HG03103 (cell line): ENCODE data around the gene IL17B.

Experiments
- ATAC-seq: cut with Tn5 transposase; IDR thresholded peaks from one replicate; pipeline ENCODE4 v1.9.1; 2021; ENCODE audit warnings: low read depth; ENCODE audit not compliant: unreplicated experiment

IL17B gene

DNA sequence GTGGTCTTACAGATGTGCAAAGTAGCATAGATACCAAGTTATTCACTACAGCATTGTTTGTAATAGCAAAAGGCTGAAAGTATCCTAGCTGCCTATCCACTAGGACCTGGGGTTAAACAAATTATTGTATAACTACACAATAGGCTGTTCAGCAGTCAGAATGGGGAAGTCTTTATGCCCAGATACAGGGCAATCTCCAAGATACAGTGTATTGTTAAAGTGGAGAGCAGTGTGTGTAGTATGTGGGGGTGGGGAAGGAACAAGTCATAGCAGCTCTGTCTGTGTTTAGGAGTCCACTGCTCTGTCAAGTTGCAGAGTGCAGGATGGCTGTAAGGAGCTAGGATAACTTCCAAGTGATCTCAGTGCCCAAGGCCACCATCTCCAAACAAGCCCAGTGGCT is 15.7 kb downstream of the IL17B start:
- no peak for ATAC-seq

DNA sequence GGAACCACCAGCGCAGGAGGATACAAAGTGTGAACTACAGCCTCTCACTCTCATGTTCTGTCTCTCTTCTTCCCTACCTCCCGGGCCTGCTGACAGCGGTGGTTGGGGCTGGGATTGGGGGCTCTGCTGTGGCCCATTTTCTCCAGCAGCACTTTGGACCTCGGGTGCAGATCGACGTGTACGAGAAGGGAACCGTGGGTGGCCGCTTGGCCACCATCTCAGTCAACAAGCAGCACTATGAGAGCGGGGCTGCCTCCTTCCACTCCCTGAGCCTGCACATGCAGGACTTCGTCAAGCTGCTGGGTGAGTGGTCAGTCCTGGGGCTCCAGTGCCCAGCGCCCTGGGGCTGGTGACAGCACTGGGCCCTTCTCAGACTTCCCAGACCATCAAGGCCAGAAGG is 16.6 kb downstream of the IL17B start:
- no peak for ATAC-seq

DNA sequence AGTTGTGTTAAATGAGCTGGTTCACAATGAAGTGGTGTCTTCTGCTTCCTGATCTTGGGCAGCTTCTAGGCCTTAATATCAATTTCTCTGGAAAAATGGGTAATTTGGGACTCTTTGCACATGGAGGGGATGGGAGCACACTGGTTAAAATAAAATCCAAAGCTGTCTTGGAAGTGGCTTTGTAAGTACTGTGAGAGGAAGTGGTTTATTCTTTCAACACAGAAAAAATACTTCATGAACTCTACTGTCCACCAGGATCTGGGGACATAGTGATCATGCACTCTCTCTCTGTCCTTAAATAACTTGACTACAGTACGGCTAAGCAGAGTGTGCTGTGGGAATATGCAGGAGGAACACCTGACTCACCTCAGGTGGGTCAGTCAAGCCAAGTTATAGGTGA is 18.8 kb downstream of the IL17B start:
- ATAC-seq: no peak

DNA sequence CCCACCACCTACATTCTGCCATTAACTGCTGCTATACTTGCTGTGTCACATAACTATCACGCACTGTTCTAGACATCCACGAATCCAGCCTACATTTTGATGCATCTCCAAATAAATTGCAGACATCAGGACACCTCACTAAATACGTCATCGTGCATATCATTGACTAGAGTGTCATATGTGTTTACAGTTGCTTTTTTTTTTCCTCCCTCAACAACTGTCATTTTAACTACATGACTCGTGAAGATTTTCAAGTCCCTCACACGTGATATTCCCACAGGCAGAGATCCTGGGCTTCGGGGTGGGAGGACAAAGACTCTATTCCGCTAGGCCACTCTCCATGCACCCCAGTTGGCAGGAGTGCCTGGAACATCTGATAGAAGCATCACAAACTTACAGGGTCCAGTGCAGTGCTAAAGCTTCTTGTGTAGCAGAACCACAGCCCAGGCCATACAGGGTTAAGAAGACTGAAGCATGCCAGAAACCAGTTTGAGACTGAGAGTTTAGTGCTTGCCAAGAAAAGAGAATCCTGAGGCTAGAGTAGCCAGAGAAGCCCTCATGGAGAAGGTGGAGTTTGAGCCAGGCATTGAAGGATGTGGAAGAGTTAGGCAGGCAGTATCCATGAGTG is 20.1 kb downstream of the IL17B start:
- no peak for ATAC-seq

DNA sequence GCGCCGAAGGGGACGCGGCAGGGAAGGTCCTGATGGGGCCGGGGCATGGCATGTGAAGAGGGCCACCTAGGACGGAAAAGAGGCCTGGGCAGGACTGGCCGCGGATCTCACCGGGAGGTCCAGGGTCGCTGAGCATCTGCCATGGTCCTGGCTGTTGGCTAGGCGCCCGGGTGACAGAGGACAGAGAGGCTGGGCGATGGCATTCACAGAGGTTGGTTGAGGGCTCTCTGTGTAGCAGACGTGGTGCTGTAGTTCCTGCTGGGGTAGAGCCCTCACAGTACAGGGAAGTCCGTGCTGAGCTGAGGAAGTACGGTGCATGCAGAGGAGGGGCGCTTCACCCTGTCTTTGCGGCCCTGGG is 20.8 kb downstream of the IL17B start:
- peak; percentile 11 for ATAC-seq

DNA sequence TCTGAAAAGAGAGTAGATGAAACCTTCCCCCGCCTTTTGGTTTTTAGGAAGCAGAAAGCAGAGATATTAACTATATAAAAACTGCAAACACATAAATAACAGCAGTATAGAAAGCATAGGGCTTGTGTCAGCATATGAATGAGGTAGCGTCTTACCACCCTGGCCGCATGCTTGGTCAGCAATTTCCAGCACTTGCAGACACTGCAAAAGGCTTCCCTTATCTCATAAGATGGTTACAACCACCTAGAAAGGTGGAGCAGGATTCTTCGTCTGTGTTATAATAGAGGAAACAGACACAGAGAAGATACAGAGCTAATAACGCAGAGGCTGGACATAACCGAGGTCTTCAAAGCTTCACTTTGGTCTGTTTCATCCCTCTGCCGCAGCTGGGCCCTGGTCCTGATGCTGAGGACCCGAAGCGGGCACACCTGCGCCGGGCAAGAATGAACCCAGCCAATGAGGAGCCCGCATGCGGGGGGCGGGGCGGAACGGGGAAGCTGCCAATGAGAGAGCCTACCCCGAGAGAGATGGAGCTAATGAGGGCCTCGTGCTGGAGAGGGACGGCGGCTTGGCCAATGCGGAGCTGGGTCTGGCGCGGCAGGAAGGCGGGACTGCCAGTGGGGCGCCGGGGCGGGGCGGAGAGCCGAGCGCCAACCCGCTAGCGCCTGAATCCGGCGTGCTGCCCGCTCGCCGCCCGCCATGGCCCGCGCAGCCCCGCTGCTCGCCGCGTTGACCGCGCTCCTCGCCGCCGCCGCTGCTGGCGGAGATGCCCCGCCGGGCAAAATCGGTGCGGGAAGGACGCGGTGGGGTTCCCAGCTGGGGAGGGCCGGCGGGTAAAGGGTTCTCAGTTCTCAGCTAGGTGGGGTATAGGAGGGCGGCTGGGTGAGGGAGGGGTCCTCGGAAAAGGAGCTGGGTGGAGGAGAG is 21.5 kb downstream of the IL17B start, which contains the start of gene PCYOX1L:
Gene PCYOX1L (plus strand): TSS at position 677 of the 924 bp plus-strand sequence. CDS start 23 bp downstream, at position 700.
- peak; percentile 99 for ATAC-seq

DNA sequence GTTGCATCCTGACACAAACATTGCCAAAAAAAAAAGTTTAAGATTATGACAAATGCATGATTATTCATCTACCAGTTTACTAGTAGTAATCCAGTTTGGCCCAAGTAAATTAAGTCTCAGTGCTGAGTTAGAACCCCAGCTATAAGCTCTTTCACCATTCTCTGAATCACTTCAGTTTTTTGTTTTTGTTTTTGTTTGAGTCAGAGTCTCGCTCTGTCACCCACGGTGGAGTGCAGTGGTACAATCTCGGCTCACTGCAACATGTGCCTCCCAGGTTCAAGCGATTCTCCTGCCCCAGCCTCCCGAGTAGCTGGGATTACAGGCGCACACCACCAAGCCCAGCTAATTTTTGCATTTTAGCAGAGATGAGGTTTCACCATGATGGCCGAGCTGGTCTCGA is 22.7 kb downstream of the IL17B start:
- ATAC-seq: no peak

DNA sequence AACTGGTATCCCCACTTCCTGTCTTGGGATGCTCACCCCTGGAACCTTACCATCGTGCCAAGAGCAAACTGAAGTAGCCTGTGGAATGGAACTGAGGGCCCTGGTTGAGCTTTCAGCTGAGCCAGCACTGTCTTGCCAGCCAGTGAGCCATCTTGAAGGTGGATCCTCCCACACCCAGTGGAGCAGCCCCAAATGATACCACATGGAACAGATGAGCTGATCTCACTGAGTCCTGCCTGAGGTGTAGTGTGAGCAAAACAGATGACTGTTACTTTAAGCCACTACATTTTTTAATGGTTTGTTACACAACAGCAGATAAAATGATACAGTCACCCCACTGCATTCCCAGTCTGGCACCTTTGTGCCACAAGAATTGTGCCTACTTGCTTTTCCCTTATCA is 23.4 kb downstream of the IL17B start:
- no peak for ATAC-seq

DNA sequence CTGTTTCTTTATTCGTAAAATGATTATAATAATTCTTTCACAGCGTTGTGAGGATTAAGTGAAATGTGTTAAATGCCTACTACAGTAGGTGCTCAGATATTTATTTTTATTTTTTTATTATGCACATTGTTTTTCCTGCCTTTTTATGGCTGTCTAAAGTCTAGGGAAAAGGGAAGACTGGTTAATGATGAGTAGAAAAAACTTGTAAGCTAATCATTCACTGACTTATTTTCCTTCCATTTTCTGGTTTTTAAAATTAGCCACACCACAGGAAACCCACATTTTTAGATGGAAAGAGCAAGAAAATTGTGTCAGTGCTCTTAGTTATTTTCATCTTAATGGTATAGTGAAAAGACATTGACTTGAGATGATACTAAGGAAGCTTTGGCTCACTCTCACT is 25.2 kb downstream of the IL17B start:
- ATAC-seq: no peak

DNA sequence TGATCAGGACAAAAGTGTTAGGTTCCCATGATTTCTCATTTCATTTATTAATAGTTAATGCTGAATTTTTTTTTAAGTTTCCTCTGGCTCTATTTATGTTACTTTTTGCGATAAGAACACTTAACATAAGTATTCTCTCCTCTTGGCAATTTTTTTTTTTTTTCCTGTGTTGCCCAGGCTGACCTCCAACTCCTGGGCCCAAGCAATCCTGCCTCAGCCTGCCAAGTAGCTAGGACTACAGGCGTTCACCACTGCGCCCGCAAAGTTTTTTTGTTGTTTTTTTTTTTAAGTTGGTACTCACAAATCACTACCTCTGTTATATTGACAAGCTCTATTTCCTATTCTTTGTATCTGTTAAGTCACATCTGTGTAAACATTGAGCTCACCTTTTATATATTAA is 26.9 kb downstream of the IL17B start:
- ATAC-seq: no peak

DNA sequence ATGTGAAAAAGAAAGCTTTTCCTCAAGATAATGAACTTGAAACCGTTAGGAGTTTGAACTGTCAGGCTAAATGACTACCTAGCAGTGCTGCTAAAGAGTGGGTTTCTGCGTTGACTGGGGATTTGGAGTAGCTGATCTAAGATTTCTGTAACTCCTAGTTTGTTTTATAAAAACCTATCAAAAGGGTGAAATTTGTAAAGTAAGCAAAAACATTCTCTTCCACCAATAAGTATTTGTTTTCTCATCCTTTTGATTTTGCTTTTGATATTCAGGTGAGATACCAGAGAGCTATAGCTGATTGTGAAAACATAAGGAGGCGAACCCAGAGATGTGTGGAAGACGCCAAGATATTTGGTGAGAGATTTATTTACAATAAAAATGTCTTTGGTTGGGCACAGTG is 29.7 kb downstream of the IL17B start:
- no peak for ATAC-seq

DNA sequence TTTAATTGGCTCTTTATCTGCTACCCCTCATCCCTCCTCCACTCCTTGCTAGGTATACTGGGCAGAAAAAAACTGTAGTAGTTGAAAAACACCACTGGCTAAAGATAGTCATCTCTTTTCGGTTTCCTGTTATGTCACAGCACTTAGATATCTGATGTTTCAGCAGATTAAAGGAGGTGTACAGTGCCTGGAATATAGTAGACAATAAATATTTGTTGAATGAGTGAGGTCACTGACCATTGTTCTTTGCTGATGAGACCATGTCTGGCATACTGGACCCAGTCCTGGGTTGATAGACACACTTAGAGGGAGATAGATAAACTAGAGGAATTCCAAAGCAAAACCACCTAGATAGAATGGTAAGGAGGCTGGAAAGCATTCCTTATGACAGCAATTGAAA is 30.6 kb downstream of the IL17B start:
- ATAC-seq: no peak

DNA sequence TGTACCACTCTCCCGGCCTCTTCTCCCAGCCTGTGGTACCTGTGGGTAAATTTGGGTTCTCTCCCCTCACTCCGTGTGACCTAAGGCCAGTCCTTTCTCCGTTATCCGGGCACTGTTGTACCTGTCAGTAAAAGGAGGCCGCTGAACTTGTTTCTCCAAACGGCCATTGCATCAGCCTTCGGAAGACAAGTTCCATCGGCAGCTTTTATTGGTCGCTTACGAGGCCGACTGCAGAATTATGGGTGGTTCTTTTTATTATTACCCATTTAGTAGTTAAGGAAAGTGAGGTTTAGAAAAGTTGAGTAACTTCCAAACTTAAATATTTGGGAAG is 33.2 kb downstream of the IL17B start:
- no peak for ATAC-seq

DNA sequence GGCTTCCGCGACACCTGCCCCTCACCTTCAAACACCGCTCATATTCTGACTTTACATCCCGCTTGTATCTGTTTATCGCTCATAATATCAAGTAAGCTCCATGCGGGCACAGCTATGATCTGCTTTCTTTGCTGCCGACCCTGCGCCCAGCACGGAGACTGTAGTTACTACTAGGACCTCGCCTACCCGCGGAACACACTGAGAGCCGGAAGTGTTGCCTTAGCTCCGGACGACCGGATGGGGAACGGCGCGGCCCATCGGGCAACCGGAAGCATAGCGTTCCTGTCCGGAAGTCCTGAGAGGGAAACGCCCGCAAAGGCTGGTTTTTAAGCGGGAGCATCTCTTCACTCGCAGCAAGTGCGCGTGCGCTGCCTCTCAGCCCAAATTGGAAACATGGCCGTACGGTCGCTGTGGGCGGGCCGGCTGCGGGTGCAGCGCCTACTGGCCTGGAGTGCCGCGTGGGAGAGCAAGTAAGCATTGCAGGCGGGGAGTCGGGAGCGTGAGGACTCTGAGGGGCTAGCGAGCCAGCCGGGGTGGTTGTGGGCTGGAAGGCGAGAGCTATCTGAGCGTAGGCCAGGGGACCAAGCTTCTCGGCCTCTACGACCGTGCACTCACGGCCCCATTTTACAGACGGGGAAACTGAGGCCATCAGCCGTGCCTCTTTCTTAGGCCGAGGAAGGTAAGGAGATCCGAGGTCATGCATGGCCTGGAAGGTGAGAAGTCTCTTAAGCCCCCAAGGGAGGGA is 33.8 kb downstream of the IL17B start, which contains the start of gene GRPEL2:
Gene GRPEL2 (plus strand): TSS at position 353 of the 745 bp plus-strand sequence. CDS start 41 bp downstream, at position 394.
- ATAC-seq: peak; percentile 98

DNA sequence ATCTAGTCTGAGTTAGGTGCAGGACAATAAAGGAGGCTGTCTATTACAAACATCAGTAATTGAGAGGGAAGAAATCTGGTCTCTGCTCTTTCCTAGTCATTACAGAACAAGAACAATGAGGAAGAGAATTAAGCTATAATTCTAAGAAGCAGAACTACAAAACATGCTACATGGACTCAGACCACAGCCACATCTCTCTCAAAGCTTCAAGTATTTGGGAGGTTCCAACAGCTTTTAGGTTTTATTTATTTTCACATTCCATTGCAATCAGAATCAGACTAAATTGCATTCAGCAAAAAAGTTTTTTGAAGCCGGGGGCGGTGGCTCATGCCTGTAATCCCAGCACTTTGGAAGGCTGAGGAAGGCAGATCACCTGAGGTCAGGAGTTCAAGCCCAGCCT is 34.9 kb downstream of the IL17B start:
- ATAC-seq: no peak

DNA sequence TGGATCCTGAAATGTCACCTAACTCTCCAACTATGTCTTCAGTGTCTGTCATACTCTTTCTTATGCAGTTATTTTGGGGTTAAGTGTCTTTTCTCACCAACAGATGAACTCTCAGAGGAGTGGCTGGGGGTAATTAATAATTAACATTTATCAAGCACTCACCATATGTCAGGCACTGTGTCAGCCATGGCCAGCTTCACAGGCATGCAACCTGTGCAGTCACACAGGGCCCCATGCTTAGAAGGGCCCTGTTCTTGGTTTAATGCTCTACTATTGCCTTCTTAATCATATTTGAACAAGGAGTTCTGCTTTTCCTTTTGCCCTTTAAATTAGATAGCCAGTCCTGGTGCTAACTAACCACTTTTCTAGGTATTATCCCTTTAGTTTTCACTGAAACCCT is 37.2 kb downstream of the IL17B start:
- ATAC-seq: no peak

DNA sequence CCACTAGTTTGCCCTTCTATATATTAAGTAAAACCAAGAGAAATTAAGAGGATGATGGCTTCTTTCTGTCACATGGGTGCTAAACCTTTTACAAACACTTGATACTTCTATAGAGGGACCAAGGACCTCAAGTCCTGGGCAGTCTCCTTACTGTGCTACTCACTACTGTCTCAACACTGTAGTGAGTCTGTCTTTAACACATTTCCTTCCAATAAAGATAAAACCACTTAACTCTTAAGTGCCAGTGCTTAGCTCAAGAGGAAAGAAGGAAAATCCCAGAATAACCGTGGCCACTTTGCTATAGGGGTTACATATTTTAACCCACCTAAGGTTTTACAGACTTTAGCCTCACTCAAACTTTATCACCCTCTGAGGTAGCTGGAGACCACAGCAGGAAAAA is 38.2 kb downstream of the IL17B start:
- ATAC-seq: no peak

DNA sequence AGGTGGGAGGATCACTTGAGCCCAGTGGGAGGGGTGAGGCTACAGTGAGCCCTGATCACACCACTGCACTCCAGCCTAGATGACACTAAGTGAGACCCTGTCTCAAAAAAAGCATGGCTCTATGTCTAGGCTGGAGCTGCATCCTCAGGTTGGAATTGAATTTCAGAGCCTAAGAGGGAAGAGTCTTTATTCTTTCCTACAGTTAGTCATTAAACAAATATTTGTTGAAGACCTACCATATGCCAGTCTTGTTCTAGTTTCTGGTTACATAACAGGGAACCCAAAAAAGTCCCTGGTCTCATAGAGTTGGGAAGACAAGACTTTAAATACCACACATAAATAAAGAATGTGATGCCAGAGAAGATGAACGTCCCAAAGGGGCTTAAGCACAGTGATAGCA is 40.7 kb downstream of the IL17B start:
- no peak for ATAC-seq

DNA sequence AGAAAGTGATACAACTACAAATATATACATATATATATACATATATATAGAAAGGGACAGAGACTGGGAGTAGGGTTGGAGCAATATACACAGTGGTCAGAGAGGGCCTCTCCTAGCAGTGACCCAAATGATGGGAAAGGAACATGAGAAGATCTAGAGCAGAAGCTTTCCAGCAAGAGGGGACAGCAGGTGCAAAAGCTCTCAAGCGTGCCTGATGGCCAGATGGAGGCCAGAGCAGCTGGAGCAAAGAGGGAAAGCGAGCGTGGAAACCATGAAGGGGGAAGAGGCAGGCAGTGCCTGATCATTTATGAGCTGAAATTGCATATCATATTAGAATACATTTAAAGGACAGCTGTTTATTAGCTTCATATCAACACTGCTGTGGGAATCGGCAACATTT is 41.4 kb downstream of the IL17B start:
- no peak for ATAC-seq

DNA sequence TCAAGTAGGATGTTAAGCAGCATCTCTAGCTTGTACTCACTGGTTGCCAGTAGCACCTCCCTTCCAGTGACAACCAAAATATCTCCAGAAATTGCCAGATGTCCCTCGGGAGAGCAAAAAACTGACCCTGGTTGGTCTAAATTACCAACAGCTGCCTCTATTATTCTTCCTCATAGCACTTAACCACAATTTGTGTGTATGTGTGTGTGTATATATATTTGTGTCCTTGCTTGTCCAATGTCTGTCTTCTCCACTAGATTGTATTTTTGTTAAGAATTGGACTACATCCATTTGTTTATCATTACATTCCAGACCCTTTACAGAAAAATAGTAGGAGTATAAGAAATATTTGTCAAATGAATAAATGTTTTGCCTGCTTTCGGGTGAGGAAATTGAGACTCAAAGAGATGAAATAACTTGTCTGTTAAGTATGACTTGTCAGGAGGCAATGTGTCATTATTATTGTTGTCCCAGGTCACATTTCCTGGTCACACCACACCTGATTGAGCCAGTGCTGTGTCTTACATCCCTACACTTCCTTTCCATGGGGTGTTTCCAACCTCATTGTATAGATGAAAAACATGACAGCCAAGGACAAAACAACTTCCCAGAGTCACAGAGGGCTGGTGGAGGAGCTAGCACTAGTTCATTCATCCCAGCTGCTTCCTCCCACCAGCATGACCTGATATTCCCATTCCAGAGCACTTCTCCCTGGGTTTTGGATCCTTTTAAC is 45.2 kb downstream of the IL17B start:
- ATAC-seq: no peak

DNA sequence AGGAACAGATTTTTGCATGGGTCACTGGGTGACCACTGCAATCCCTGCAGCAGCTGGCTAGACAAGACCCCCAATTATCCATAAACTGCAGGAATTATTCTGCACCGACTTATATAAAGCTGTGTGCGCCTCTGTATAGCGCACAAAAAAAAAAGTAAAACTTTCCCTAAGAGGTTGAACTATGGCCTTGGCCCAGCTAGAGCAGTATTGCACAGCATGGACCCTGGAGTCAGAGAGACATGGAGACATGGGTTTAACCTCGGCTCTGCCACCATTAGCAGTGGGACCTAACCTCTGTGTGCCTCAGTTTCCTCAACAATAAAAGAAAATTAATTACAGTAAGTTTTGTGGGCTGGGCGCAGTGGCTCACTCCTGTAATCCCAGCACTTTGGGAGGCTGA is 50.9 kb downstream of the IL17B start:
- no peak for ATAC-seq
